HG02943 (cell line): ENCODE measurements around the gene PSG6.
"Not testable (repeated sequence)": the region's sequence is repeated elsewhere in the genome, so short reads cannot be mapped to it uniquely, and the experiment has no call there.

Experiments used
- ATAC-seq: cut with Tn5 transposase; IDR thresholded peaks from one replicate; pipeline ENCODE4 v1.9.1; 2021; ENCODE audit warnings: mild to moderate bottlenecking, low read depth, moderate library complexity; ENCODE audit not compliant: unreplicated experiment

PSG6 gene

GRCh38 chr19:42912941-42913340 lies 4.8 kb downstream of the PSG6 start:
- not testable (repeated sequence) for ATAC-seq

GRCh38 chr19:42911731-42912130 lies 6.0 kb downstream of the PSG6 start:
- ATAC-seq, result not testable (repeated sequence)

DNA sequence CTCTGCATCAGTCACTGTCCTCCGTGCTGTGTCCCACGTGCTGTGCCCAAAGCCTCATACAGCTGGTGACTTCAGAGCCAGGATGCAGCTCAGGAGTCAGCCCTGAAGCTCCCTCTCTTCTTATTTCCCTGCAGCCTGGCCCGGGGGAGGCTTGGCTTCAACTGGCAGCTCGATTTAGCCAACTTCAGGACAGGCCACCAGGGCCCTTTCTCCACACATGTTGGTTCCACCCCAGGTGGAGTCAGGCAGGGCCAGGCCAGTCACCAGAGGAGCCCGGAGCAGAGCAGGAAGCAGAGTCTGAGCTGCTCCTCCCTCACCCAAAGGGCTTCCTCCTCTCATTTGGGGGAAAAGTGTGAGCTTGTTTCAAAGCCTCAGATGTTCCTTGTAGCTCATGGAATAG lies 11.5 kb downstream of the PSG6 start:
- not testable (repeated sequence) for ATAC-seq

GRCh38 chr19:42900561-42900960 lies 17.1 kb downstream of the PSG6 start:
- not testable (repeated sequence) for ATAC-seq

GRCh38 chr19:42899674-42900073 lies 18.0 kb downstream of the PSG6 start:
- ATAC-seq, result not testable (repeated sequence)

DNA sequence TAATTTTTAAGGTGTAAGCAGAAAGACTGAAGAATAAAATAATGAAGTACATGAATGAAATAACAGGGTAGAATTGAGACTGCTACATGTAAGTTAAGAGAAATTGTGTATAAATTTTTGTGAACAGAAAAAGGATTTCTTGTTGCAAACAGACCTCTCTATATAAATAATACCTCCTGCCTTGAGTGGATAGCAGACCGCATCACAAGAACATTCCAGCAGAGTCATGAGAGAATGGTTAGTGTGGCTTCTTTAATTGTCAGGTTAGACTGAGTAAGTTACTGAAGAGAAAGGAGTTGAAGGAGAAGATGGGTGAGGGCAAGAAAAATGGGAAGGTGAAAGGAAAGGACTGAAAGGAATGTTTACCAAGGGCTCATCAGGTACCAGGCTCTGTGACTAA lies 18.6 kb downstream of the PSG6 start:
- ATAC-seq, result not testable (repeated sequence)

DNA sequence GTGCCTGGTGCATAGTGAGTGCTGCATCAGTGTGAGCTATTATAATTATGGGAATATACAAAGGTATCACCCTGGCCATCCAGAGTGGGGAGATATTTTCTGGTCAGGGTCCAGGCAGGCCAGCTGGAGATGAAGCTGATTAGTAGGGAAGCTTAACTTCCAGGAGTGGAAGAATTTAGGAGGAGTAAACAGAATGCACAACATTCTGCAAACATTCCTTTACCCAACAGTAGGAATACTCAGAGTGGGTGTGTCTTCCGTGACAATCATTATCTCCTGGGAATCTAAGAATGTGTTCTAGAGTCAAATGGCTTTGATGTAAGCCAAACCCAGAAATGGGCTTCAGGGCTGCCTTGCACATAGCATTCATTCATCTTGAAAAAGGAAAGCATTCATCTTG lies 19.0 kb downstream of the PSG6 start:
- not testable (repeated sequence) for ATAC-seq

DNA sequence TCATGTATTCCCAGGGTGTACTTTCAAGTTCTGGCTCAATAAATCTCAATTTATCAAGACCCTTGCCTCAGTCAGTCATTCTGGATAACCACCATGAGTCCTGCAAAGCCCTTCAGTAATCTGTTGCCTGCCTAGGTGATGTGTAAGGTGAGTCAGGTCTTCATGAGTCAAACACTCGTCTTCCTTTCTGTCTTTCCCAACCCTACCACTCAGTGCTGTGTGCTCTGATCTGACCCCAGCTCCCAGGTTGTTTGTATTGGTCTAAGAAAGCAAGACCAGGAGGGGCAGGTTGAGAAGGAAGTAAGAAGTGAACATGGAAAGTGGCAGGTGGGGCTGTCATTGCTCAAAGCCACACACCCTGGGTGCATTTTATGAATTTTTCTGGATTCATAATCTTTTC lies 20.0 kb downstream of the PSG6 start:
- not testable (repeated sequence) for ATAC-seq

DNA sequence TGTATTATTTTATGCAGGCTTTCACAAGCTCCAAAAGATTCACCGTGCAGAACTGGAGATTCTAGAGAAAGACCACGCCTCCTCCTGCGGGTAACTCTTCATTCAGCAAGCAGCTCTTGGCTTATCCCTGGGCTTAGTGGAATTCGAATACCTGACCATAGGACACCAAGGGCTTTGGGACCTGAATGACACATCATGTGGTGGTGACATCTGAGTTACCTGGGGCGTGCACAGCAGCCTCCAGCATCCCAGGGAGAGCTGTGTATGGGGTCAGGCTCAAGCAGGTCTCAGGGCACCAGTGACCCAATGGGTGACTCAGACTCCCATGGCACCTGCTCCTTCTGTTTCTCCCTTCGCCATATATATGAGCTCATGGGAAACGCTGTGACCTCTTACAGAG lies 27.2 kb downstream of the PSG6 start:
- ATAC-seq, result not testable (repeated sequence)

GRCh38 chr19:42887876-42888445 lies 29.7 kb downstream of the PSG6 start:
- not testable (repeated sequence) for ATAC-seq

DNA sequence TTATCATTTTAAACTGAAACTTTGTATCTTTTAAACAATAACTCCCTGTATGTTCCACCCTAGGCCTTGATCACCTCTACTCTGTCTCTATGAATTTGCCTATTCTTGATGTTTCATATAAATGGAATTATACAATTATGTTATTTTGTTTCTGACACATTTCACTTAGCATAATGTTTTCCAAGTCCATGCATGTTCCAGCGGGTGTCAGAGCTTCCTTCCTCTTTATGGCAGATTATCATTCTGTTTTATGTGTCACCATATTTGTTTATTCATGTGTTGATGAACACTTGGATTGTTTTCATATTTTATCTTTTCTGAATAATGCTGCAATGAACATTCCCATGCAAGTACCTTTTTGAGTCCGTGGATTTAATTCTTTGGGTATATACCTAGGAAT lies 35.0 kb downstream of the PSG6 start:
- ATAC-seq, result not testable (repeated sequence)

DNA sequence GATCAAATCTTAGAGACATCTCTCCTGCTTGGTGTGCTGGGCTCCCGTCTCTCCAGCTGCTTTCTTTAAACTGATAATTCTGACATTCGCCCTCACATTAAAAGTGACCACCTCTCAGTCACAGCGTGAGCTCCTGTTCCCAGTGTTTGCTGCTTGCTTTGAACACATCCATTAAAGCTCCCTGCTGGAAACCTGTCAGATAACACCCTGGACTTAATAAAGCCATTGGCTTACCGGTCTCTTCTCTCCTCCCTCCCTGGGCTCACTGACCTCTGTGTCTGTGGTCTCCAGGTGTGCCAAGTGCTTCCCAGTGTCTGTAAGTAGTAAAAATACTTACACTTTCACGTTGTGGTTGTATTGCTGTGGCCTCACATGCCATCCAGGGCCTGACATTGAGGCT lies 35.7 kb downstream of the PSG6 start:
- ATAC-seq, result not testable (repeated sequence)

DNA sequence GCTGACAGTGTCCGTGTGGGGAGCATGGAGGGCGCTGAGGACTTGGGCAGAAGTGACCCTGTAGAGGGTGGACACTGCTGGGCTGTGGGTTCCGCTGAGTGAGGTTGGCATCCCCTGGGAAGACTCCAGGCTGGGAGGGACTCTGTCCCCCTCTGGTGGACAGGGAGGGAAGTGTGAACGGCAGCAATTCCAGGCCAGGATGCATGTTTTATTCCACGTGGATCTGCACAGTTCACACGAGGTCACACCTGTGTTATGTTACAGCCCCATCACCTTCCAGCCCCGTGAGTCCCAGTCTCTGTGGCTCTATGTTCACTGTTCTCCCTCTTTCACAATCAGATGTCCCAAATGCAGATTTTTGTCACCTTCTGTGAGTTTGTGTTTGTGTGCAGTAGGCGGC lies 36.4 kb downstream of the PSG6 start:
- not testable (repeated sequence) for ATAC-seq

- ATAC-seq, result not testable (repeated sequence)
Observed at GRCh38 chr19:42880621-42881020, 37.1 kb downstream of the PSG6 start.

DNA sequence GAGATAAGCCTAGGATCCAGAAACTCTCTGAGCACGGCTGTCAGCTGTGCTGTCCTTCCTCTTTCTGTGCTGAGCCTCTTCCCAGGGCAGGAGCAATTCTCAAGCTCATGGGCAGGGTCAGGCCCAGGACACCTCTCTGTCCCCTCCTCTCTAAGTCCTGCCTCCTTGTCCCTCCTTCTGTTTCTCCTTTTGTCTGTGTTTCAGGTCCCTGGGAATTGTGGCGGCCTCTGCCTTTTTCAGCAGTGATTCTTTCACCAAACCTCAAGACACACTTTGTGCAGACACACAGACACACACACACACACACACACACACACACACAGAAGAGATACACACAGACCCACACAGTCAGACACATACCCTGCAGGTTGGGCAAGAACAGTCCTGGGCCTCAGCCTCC lies 38.1 kb downstream of the PSG6 start, which contains the start of gene PSG1:
PSG1 (minus strand) TSS at position 101 of the 400 bp plus-strand sequence. CDS start 132 bp downstream, outside the sequence.
- ATAC-seq, result no peak

DNA sequence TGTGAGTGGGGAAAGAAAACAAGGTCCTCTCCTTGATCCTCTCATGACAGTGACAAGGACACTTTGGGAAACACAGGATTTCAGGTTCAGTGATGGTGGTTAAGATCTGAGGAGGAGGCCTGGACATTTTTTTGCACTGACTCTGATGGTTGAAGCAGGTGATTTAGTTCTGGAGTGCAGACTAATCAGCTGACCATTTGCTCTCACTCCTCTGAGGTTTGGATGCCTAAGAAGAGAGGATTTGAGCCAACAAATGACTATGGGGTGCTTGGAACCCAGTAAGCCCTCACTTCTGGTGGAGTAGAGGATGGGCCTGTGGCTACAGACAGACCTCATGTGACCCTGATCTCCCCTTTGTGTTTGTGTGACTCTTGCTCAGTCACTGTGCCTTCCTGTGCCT lies 41.1 kb downstream of the PSG6 start:
- ATAC-seq, result not testable (repeated sequence)

- not testable (repeated sequence) for ATAC-seq
Observed at GRCh38 chr19:42875881-42876280, 41.8 kb downstream of the PSG6 start.

DNA sequence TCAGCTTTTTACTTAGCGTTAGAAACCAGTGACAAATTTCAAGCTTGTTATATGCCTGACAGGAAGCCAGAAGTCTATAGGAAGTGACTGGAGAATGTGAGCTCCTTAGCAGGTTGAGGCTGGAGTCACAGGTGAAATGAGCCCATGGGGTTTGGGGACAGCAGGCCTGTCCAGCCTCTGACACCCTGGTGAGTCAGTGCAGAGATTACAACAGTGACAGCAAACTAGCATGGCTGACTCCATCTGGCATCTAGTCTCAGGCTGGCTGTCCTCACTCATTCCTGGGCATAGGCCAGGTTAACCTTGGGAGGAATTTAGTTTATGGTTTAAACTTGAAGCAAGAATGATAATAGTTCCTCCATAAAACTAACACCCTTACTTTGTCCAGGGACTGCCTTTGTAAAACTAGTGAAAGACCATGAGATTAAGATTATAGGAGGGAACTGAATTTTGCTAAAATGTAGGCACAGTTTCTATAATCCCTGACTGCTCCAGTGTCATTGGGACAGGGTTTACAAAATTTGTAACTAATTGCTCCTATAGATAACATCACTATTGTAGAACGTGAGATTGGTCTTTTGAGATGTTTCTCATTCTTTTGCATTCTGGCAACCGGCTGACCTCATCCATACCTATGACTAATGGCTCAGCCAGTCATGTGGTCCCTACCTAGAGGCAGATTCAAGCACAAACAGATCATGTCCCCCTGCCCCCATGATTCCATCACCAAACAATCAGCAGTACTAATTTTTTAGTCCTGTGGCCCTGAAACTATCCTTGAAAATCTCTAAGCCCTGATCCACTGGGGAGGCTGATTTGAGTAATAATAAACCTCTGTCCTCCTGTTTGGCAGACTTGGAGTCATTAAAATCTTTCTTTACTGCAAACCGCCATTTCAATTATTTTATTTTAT lies 42.5 kb downstream of the PSG6 start:
- not testable (repeated sequence) for ATAC-seq

DNA sequence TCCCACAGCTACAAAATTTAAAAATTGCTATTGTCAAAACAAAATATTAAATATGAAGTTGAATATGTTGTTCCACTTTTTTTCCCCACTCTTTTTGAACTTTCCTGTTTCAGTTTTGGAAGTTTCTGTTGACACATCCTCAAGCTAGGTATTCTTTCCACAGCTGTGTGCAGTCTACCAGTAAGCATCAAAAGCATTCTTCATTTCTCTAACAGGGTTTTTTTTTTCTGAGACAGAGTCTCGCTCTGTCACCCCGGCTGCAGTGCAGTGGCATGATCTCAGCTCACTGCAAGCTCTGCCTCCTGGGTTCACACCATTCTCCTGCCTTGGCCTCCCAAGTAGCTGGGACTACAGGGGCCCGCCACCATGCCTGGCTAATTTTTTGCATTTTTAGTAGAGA lies 43.6 kb downstream of the PSG6 start:
- not testable (repeated sequence) for ATAC-seq

DNA sequence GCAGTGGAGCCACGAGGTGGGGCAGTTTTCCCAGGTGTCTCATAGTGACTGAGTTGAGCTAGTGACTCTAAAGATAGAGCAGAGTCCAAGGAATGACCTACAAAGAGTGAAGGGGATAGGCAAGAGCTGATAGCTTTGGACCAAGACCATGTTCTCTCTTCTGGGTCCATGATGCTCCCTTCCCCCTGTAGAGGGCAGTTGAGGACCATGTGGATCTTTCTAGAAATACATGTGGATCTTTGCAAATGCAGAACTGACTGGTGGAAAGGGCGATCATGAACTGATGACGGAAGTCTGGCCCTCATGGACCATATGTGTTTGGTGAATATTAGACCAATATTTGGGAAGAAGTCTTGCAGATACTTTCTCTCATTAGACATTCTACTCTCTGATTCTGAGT lies 45.1 kb downstream of the PSG6 start:
- no peak for ATAC-seq

DNA sequence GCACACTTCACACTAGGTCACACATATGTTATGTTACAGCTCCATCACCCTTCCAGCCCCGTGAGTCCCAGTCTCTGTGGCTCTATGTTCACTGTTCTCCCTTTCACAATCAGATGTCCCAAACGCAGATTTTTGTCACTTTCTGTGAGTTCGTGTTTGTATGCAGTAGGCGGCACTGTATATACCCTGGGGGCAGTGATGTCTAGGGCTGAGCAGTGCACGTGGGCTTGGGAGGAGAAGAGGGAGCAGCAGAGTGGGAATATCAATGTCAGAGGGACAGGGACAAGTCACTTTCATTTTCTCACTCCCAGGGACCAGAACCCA lies 60.2 kb downstream of the PSG6 start:
- ATAC-seq, result no peak
